DOHH2 (cell line): ENCODE data around the gene ZDHHC13.

Experiments
- EZH2phosphoT487 ChIP-seq: fragments of 200-600 bp; sonication (generic); IDR thresholded peaks from 2 replicates; pipeline ENCODE4 v1.6.1; 2017; ENCODE audit warnings: borderline replicate concordance, mild to moderate bottlenecking, antibody characterized with exemption, low read length, moderate library complexity, mixed read lengths
- TF ChIP-seq, protein P1 (sequence below): fragments of 200-600 bp; sonication (generic); IDR thresholded peaks from one replicate; pipeline ENCODE4 v1.5.1; 2014; ENCODE audit warnings: antibody characterized with exemption, mild to moderate bottlenecking, low read depth, low read length; ENCODE audit not compliant: poor library complexity, severe bottlenecking

DNA sequence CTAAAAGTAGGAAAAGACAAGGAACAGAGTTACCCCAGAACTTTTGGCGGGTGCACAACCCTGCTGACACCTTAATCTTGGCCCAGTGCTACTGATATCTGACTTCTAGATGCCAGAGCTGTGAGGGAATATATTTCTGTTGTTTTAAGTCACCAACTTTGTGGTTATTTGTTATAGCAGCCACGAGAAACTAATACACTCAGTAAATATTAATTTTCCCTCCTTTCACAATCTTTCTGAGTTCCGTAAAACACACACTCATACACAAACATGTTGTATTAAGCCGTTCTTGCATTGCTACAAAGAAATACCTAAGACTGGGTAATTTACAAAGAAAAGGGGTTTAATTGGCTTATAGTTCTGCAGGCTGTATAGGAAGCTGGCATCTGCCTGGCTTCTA is 16.1 kb upstream of the ZDHHC13 start:
- no peak for TF ChIP-seq EZH2phosphoT487
- TF ChIP-seq, protein P1, sequence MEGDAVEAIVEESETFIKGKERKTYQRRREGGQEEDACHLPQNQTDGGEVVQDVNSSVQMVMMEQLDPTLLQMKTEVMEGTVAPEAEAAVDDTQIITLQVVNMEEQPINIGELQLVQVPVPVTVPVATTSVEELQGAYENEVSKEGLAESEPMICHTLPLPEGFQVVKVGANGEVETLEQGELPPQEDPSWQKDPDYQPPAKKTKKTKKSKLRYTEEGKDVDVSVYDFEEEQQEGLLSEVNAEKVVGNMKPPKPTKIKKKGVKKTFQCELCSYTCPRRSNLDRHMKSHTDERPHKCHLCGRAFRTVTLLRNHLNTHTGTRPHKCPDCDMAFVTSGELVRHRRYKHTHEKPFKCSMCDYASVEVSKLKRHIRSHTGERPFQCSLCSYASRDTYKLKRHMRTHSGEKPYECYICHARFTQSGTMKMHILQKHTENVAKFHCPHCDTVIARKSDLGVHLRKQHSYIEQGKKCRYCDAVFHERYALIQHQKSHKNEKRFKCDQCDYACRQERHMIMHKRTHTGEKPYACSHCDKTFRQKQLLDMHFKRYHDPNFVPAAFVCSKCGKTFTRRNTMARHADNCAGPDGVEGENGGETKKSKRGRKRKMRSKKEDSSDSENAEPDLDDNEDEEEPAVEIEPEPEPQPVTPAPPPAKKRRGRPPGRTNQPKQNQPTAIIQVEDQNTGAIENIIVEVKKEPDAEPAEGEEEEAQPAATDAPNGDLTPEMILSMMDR: no peak
